HG03066 (cell line): ENCODE measurements around the gene CHRNG.
"Not testable (repeated sequence)": the region's sequence is repeated elsewhere in the genome, so short reads cannot be mapped to it uniquely, and the experiment has no call there.

Experiments used
- ATAC-seq: cut with Tn5 transposase; IDR thresholded peaks from one replicate; pipeline ENCODE4 v1.9.1; 2021; ENCODE audit warnings: low read depth; ENCODE audit not compliant: unreplicated experiment

Gene CHRNG

GRCh38 chr2:232526372-232526941 is 13.0 kb upstream of the CHRNG start:
- ATAC-seq, result no peak

DNA sequence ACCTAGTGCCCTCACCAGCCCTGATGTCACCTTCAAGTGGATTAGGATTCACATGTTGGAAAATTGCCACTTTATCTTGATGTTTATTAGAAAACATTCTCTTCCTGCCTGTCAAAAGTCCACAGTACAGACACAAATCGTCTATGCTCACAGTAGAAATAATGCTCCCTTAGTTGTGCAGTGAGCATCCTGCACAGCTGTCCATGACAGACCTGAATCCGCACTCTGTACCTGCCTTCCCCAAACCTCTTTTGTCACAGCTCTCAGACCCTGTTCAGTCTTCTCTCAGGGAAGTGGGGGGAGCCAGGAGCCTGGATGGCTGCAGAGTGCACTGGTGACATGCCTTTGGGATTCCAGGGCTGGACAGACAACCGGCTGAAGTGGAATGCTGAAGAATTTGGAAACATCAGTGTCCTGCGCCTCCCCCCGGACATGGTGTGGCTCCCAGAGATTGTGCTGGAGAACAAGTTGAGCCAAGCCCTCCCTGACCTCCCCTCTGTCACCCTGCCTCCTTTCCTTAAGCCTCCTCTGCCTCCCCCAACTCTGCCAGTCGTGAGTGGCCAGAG is 11.5 kb upstream of the CHRNG start:
- ATAC-seq, result no peak

GRCh38 chr2:232528746-232529460 is 10.6 kb upstream of the CHRNG start:
- no peak for ATAC-seq

DNA sequence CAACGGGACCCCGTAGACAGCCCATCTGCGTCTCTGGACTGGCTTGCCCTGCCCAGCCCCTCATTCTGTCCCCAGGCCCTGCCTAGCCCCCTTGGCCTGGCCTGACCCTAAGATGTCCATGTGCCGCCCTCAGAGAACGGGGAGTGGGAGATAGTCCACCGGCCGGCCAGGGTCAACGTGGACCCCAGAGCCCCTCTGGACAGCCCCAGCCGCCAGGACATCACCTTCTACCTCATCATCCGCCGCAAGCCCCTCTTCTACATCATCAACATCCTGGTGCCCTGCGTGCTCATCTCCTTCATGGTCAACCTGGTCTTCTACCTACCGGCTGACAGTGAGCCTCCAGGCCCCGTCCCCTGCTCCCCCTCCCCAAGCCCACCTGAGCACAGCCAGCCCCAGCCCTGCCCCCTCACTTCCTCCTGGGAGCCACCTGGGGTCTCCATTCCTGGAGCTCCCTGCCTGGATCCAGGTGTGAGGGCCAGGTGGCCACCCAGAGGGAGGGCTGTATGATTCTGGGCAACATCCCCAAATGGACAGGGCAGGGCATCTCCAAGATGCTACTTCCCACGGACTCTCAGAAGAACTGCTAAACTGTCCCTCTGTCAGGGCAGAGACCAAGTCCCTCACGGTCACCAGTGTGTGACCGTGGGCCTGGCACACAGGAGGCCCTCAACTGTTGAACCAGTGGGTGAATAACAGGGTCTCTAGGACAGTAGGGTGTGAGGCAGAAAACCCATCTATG is 9.5 kb upstream of the CHRNG start:
- no peak for ATAC-seq

GRCh38 chr2:232530626-232531260 is 8.7 kb upstream of the CHRNG start:
- ATAC-seq, result no peak

DNA sequence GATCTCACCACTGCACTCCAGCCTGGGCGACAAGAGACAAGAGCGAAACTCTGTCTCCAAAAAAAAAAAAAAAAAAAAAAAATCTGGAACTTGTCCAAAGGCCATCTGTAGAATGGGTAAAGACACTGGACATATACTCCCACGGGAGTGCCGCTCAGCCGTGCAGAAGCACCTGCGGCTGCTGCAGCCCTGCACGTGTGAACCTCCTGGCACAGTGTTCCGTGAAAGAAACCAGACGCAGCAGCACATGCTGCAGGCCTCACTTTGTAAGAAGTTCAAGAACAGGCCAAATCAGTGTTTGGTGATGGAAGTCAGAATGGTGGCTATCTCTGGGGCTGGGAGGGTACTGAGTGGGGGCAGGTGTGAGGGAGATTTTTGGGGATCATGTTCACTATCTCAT is 7.1 kb upstream of the CHRNG start:
- ATAC-seq, result no peak

DNA sequence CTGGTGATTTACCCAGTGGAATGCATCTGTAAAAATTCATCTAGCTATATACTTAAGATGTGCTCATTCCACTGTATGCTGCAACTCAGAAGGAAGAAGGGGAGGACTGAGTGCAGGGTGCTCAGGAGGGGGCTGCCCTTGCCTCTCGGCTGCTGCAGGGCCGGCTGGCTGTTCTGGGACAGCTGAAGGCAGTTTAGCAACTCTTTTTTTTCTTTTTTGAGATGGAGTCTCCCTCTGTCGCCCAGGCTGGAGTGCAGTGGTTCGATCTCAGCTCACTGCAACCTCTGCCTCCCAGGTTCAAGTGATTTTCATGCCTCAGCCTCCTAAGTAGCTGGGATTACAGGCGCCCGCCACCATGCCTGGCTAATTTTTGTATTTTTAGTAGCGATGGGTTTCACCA is 6.7 kb upstream of the CHRNG start:
- ATAC-seq, result not testable (repeated sequence)

DNA sequence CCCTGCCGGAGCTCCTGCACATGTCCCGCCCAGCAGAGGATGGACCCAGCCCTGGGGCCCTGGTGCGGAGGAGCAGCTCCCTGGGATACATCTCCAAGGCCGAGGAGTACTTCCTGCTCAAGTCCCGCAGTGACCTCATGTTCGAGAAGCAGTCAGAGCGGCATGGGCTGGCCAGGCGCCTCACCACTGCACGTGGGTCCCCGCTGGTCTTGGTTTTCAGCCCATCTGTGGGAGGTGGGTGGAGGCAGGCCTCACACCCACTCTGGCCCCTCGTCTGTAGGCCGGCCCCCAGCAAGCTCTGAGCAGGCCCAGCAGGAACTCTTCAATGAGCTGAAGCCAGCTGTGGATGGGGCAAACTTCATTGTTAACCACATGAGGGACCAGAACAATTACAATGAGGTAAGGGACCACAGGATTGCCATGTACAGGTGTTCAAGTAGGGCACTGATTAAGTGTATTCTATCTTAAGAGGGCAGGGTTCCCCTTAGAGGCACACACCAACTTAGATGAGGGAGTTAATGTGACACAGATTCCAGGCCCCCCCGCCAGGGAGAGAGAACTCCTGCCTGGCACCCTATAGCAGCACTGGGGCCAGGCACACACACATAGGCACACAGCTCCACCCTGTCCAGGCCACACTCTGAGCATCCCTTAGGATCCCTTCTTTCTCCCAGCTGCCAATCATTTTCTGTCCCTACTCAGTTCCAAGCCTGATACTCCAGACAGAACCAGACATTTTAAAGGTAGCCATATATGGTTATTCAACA is 5.4 kb upstream of the CHRNG start:
- no peak for ATAC-seq

GRCh38 chr2:232534940-232535651 is 4.4 kb upstream of the CHRNG start:
- no peak for ATAC-seq

- no peak for ATAC-seq
These were observed 3.5 kb upstream of the CHRNG start for GRCh38 chr2:232535761-232536530.

DNA sequence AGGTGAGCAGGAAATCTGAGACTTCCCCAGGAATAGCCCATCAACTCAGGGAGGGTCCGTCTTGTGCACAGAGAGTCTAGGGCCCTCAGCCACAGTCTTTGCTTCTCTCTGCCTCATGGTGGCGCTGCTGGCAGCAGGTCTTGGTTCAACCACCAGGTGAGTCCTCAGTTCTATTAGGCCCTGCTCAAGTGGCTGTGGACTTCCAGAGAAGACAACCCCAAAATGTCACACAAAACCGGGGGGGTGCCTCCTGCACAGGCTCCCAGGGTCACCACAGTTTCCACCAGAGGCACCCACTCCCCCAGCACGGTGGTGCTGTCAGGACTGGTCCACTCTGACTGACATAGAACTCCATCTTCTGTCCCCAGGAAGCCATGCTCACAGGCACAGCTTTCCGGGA is 2.4 kb upstream of the CHRNG start:
- ATAC-seq, result no peak

GRCh38 chr2:232537499-232537898 is 2.0 kb upstream of the CHRNG start:
- ATAC-seq, result no peak

DNA sequence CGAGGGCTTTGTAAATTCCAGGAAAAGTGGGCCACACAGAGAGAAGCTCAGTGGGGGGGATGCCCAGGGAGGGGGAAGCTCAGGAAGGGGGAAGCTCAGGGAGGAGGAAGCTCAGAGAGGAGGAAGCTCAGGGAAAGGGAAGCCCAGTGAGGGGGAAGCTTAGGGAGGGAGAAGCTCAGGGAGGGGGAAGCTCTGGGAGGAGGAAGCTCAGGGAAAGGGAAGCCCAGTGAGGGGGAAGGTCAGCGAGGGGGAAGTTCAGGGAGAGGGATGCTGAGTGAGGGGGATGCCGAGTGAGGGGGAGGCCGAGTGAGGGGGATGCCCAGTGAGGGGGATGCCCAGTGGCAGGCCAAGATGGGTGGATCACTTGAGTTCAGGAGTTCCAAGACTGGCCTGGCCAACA is 821 bp upstream of the CHRNG start:
- no peak for ATAC-seq

DNA sequence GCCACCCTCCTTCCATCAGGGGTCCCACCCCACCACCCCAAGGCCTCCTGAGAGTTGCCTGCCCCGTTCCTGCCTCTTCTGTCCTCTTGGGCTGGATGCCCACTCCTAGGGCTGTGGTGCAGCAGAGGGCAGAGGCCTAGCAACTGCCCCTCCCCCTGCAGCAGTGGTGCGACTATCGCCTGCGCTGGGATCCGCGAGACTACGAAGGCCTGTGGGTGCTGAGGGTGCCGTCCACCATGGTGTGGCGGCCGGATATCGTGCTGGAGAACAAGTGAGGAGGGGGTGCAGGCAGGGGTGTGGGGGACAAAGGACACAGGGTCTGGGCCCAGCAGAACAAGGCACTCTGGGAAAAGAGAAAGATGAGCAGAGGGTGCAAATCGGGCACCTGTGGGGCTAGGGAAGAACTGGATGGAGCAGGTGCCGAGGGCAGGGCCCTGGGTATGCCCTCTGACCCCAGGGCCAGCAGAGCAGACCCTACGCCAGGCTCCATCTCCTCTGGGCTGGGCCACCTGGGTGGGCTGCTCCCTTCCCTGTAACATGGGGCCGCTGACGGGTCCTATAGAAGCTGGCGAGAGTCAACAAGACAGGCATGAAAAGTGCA is 1.0 kb downstream of the CHRNG start:
- ATAC-seq, result no peak

- ATAC-seq, result no peak
These were observed 1.9 kb downstream of the CHRNG start for GRCh38 chr2:232541195-232541960.

GRCh38 chr2:232541961-232542714 is 2.6 kb downstream of the CHRNG start:
- ATAC-seq, result no peak
